Measurements from ENCODE around the gene UBD. TPM values are rescaled to one million over a fixed set of nuclear protein-coding genes. Genes with fewer than 3 reads are reported as not detected.

Gene UBD
- total RNA-seq, 1 experiment from 2014 or later, result not detected

GRCh38 chr6:29554764-29555163, 4.8 kb downstream of the UBD start:
- Histone ChIP-seq H2AFZ (ENCODE audit: low read depth, low read length, poor library complexity, severe bottlenecking) (no peak overlapping the region), H3K4me2 (ENCODE audit: low read length) (no peak overlapping the region), H3K9me2 (ENCODE audit: insufficient read depth) (no peaks in the 10 kb centered on the region), H3K4me1 (ENCODE audit: control insufficient read depth in 1 of 2, insufficient read depth in 2 of 2, low read length in 2 of 2) (no peaks in the 10 kb centered on the region), H3K9me3 (ENCODE audit: control insufficient read depth in 1 of 2, insufficient read depth in 1 of 2, low read depth in 1 of 2, low read length in 2 of 2) (no peaks in the 10 kb centered on the region), H3K36me3 (ENCODE audit: control insufficient read depth in 1 of 2, insufficient read depth in 2 of 2, low read length in 2 of 2) (no peaks in the 10 kb centered on the region), H4K20me1 (ENCODE audit: insufficient read depth) (no peaks in the 10 kb centered on the region), H3K27me3 (ENCODE audit: insufficient read depth, low read length) (no peaks in the 10 kb centered on the region), H3K9ac (ENCODE audit: low read length) (no peak overlapping the region), H3K4me3 (replicated peaks in 1 of 2; ENCODE audit: low read depth in 1 of 2, low read length in 2 of 2) (no peak overlapping the region), H3K27ac (ENCODE audit: low read depth, low read length) (no peak overlapping the region), H3K79me2 (ENCODE audit: insufficient read depth, low read length) (no peaks in the 10 kb centered on the region)
- ATAC-seq (no peak), DNase-seq (ENCODE audit: low read depth, low spot score) (no peak)
- intact Hi-C loops (cut with micrococcal nuclease), result no loop called here
- ChIA-PET RAD21 (ENCODE audit: low non-redundant PET in 1 of 2, low total read pairs in 2 of 2, uncharacterized antibody in 2 of 2, unreplicated experiment in 2 of 2) (no interaction called here), POLR2A (no interaction called here), CTCF (no interaction called here)
- BruUV-seq (replicated peaks), result no TSS peak
- TF ChIP-seq EGR1 (IDR thresholded peaks at IDR 0.05; ENCODE audit: low read depth) (no peak), SRF (IDR thresholded peaks at IDR 0.05; ENCODE audit: low read depth) (no peak), POLR2AphosphoS5 (IDR thresholded peaks at IDR 0.05; ENCODE audit: low read depth, low read length) (no peak), TCF7L2 (IDR thresholded peaks at IDR 0.05; ENCODE audit: borderline replicate concordance, extremely low read depth, insufficient read depth, insufficient read length) (no peak), ATF3 (IDR thresholded peaks at IDR 0.05) (no peak), SP1 (IDR thresholded peaks at IDR 0.05; ENCODE audit: low read depth) (no peak), FOSL1 (IDR thresholded peaks at IDR 0.05; ENCODE audit: low read depth) (no peak), JUND (IDR thresholded peaks at IDR 0.05) (no peak), RAD21 (IDR thresholded peaks at IDR 0.05; ENCODE audit: low read depth) (no peak), ZFX (IDR thresholded peaks at IDR 0.05) (no peak), SIN3A (IDR thresholded peaks at IDR 0.05; ENCODE audit: low read depth) (no peak), CBX3 (IDR thresholded peaks at IDR 0.05; ENCODE audit: low read depth) (no peak), POLR2A (IDR thresholded peaks at IDR 0.05; ENCODE audit: borderline replicate concordance, extremely low read depth, insufficient read depth, insufficient read length) (no peak), EZH2 (IDR thresholded peaks at IDR 0.05) (no peak), ZBTB33 (IDR thresholded peaks at IDR 0.05; ENCODE audit: extremely low read depth, insufficient replicate concordance, low read length) (no peak), REST (IDR thresholded peaks at IDR 0.05; ENCODE audit: low read depth) (no peak), EZH2phosphoT487 (IDR thresholded peaks at IDR 0.05; ENCODE audit: borderline replicate concordance) (no peak)

All from HCT116 (cell line).